A172 (cell line): ENCODE measurements around the gene PSAPL1. TPM values are rescaled to one million over a fixed set of nuclear protein-coding genes. Genes with fewer than 3 reads are reported as not detected.

Source experiments
- DNase-seq: peaks from one replicate; pipeline ENCODE4 v3.0.0-alpha.2; 2015; ENCODE audit warnings: low spot score
- total RNA-seq: library from RNA; depleted of rRNA; stranded (reverse); fragments of >200 nt; shearing (Covaris generic); gene quantifications from 2 replicates; pipeline ENCODE4 v1.2.3, GENCODE V29; 2014

The PSAPL1 gene
- total RNA-seq, 1 experiment from 2014 or later = not detected

- DNase-seq = no peak
Measured at GRCh38 chr4:7397206-7398103, 37.3 kb downstream of the PSAPL1 start.

GRCh38 chr4:7396186-7396910 lies 38.4 kb downstream of the PSAPL1 start:
- no peak for DNase-seq

- no peak for DNase-seq
Measured at GRCh38 chr4:7395645-7396044, 39.1 kb downstream of the PSAPL1 start.

- no peak for DNase-seq
Measured at GRCh38 chr4:7394681-7395451, 39.9 kb downstream of the PSAPL1 start.

- no peak for DNase-seq
Measured at GRCh38 chr4:7393601-7394575, 40.8 kb downstream of the PSAPL1 start.

- DNase-seq = no peak
Measured at GRCh38 chr4:7392438-7393421, 42.0 kb downstream of the PSAPL1 start.

GRCh38 chr4:7391637-7392437 lies 42.9 kb downstream of the PSAPL1 start:
- no peak for DNase-seq

- no peak for DNase-seq
Measured at GRCh38 chr4:7390906-7391636, 43.7 kb downstream of the PSAPL1 start.

- DNase-seq = no peak
Measured at GRCh38 chr4:7390336-7390735, 44.4 kb downstream of the PSAPL1 start.

GRCh38 chr4:7389719-7390118 lies 45.0 kb downstream of the PSAPL1 start:
- no peak for DNase-seq

- no peak for DNase-seq
Measured at GRCh38 chr4:7389101-7389701, 45.5 kb downstream of the PSAPL1 start.

GRCh38 chr4:7388627-7389026 lies 46.1 kb downstream of the PSAPL1 start:
- no peak for DNase-seq

GRCh38 chr4:7387925-7388324 lies 46.8 kb downstream of the PSAPL1 start:
- no peak for DNase-seq

- no peak for DNase-seq
Measured at GRCh38 chr4:7384929-7385890, 49.5 kb downstream of the PSAPL1 start.

- DNase-seq = no peak
Measured at GRCh38 chr4:7384003-7384928, 50.5 kb downstream of the PSAPL1 start.
